ENCODE measurements around the gene CTNNA1.
"Not testable (repeated sequence)": the region's sequence is repeated elsewhere in the genome, so short reads cannot be mapped to it uniquely, and the experiment has no call there.

The CTNNA1 gene

DNA sequence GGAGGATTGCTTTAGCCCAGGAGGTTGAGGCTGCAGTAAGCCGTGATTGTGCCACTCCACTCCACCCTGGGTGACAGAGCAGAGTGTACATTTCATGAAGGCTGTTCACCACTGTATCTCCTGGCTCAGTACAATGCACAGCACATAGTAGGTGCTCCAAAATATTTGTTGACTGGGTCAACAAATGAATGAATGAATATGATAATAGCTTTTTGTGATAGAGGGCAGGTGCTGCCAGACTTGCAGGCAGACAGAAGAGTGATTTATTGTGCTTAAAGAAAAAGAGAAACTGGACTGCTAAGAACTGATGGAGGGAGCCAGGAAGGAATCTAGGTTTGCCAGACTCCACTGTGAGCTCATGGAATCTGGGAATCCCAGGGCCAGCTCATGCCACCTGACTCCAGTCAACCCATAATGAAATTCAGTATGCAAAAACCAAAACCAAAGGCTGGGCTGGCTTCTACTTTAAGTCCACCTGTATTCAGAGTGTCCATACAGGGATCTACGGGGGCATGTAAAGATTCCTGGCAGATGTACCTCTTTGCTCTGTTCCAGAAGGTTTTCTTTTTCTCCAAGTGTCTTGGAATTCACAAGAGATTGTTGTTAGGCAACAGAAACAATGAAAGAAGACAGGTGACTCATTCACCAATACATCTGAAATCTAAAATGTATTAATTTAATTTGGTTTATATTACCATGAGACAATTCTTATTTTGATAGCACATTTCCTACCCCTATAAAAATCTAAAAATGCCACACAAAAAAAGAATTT lies 15.5 kb upstream of the CTNNA1 start:
- no peak for DNase-seq (ENCODE audit: low read depth, low spot score)
- Histone ChIP-seq H3K9ac (ENCODE audit: insufficient read length, low read depth) (no peak overlapping the region), H3K4me1 (ENCODE audit: insufficient read depth, insufficient read length) (no peaks in the 10 kb centered on the region), H3K36me3 (ENCODE audit: insufficient read depth, insufficient read length, low read length) (no peaks in the 10 kb centered on the region), H3K9me3 (ENCODE audit: insufficient read depth, low read length) (no peaks in the 10 kb centered on the region), H3K4me3 (ENCODE audit: insufficient read length, low read depth) (no peak overlapping the region), H3K27me3 (ENCODE audit: insufficient read depth, insufficient read length) (no peaks in the 10 kb centered on the region)
- TF ChIP-seq SUZ12 (IDR thresholded peaks at IDR 0.05; ENCODE audit: extremely low read depth, insufficient read depth, insufficient read length) (no peak), YY1 (IDR thresholded peaks at IDR 0.05; ENCODE audit: insufficient read depth, insufficient read length) (no peak), ZNF274 (IDR thresholded peaks at IDR 0.05; ENCODE audit: low read depth, low read length) (no peak)

GRCh38 chr5:138738399-138738798 lies 14.8 kb upstream of the CTNNA1 start:
- DNase-seq (ENCODE audit: low read depth, low spot score): no peak
- no peak for TF ChIP-seq YY1 (IDR thresholded peaks at IDR 0.05; ENCODE audit: insufficient read depth, insufficient read length)
- no peak for TF ChIP-seq SUZ12 (IDR thresholded peaks at IDR 0.05; ENCODE audit: extremely low read depth, insufficient read depth, insufficient read length)
- TF ChIP-seq ZNF274 (IDR thresholded peaks at IDR 0.05; ENCODE audit: low read depth, low read length): no peak
- H3K4me3 ChIP-seq (ENCODE audit: insufficient read length, low read depth): no peak overlapping the region
- H3K27me3 ChIP-seq (ENCODE audit: insufficient read depth, insufficient read length): no peaks in the 10 kb centered on the region
- no peak overlapping the region for H3K9ac ChIP-seq (ENCODE audit: insufficient read length, low read depth)
- H3K9me3 ChIP-seq (ENCODE audit: insufficient read depth, low read length): no peaks in the 10 kb centered on the region
- no peaks in the 10 kb centered on the region for H3K4me1 ChIP-seq (ENCODE audit: insufficient read depth, insufficient read length)
- H3K36me3 ChIP-seq (ENCODE audit: insufficient read depth, insufficient read length, low read length): no peaks in the 10 kb centered on the region

GRCh38 chr5:138739938-138740337 lies 13.3 kb upstream of the CTNNA1 start:
- DNase-seq (ENCODE audit: low read depth, low spot score): no peak
- no peak for TF ChIP-seq ZNF274 (IDR thresholded peaks at IDR 0.05; ENCODE audit: low read depth, low read length)
- TF ChIP-seq YY1 (IDR thresholded peaks at IDR 0.05; ENCODE audit: insufficient read depth, insufficient read length): no peak
- TF ChIP-seq SUZ12 (IDR thresholded peaks at IDR 0.05; ENCODE audit: extremely low read depth, insufficient read depth, insufficient read length): no peak
- H3K9me3 ChIP-seq (ENCODE audit: insufficient read depth, low read length): no peaks in the 10 kb centered on the region
- H3K36me3 ChIP-seq (ENCODE audit: insufficient read depth, insufficient read length, low read length): no peaks in the 10 kb centered on the region
- H3K9ac ChIP-seq (ENCODE audit: insufficient read length, low read depth): no peak overlapping the region
- no peak overlapping the region for H3K4me3 ChIP-seq (ENCODE audit: insufficient read length, low read depth)
- H3K27me3 ChIP-seq (ENCODE audit: insufficient read depth, insufficient read length): no peaks in the 10 kb centered on the region
- H3K4me1 ChIP-seq (ENCODE audit: insufficient read depth, insufficient read length): no peaks in the 10 kb centered on the region

DNA sequence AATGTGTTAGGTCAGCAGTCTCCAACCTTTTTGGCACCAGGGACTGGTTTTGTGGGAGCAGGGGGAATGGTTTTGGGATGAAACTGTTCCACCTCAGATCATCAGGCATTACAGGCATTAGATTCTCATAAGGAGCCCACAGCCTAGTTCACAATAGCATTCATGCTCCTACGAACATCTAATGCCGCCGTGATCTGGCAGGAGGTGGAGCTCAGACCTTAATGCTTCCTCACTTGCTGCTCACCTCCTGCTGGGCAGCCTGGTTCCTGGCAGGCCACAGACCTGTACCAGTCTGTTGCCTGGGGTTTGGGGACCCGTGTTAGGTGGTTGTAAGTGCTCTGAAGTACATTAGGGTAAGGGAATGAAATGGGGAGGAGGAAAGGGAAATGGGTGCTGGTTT lies 9.7 kb upstream of the CTNNA1 start:
- no peaks in the 10 kb centered on the region for H3K9me3 ChIP-seq (ENCODE audit: insufficient read depth, low read length)
- no peak for DNase-seq (ENCODE audit: low read depth, low spot score)
- H3K4me1 ChIP-seq (ENCODE audit: insufficient read depth, insufficient read length): no peaks in the 10 kb centered on the region

DNA sequence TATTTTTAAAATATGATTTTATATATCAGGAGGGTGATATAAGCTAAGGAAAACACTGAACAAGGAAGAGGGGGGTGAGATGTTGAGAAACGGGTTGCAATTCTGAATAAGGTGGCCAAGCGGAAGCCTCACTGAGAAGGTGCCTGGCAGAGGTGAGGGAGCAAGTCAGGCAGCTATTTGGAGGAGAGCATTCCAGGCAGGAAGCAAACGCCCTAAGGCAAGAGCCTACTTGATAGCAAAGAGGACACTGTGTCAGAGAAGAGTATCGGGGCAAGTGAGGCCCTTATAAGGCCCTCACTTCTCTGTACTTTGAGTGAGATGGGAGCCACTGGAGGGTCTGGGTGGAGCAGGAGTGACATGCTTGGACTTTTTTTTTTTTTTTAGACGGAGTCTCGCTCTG lies 8.0 kb upstream of the CTNNA1 start:
- no peaks in the 10 kb centered on the region for H3K27me3 ChIP-seq (ENCODE audit: insufficient read depth, insufficient read length)
- no peak for TF ChIP-seq SUZ12 (IDR thresholded peaks at IDR 0.05; ENCODE audit: extremely low read depth, insufficient read depth, insufficient read length)
- no peak for TF ChIP-seq YY1 (IDR thresholded peaks at IDR 0.05; ENCODE audit: insufficient read depth, insufficient read length)
- TF ChIP-seq ZNF274 (IDR thresholded peaks at IDR 0.05; ENCODE audit: low read depth, low read length): no peak
- H3K4me3 ChIP-seq (ENCODE audit: insufficient read length, low read depth): no peak overlapping the region
- H3K9ac ChIP-seq (ENCODE audit: insufficient read length, low read depth): no peak overlapping the region
- no peaks in the 10 kb centered on the region for H3K9me3 ChIP-seq (ENCODE audit: insufficient read depth, low read length)
- no peaks in the 10 kb centered on the region for H3K4me1 ChIP-seq (ENCODE audit: insufficient read depth, insufficient read length)
- no peak for DNase-seq (ENCODE audit: low read depth, low spot score)
- H3K36me3 ChIP-seq (ENCODE audit: insufficient read depth, insufficient read length, low read length): no peaks in the 10 kb centered on the region

More for the DNA sequence above, 9.7 kb upstream of the CTNNA1 start:
- H3K4me3 ChIP-seq (ENCODE audit: insufficient read length, low read depth): no peak overlapping the region
- no peak overlapping the region for H3K9ac ChIP-seq (ENCODE audit: insufficient read length, low read depth)
- no peaks in the 10 kb centered on the region for H3K27me3 ChIP-seq (ENCODE audit: insufficient read depth, insufficient read length)
- TF ChIP-seq ZNF274 (IDR thresholded peaks at IDR 0.05; ENCODE audit: low read depth, low read length) (no peak), YY1 (IDR thresholded peaks at IDR 0.05; ENCODE audit: insufficient read depth, insufficient read length) (no peak), SUZ12 (IDR thresholded peaks at IDR 0.05; ENCODE audit: extremely low read depth, insufficient read depth, insufficient read length) (no peak)
- no peaks in the 10 kb centered on the region for H3K36me3 ChIP-seq (ENCODE audit: insufficient read depth, insufficient read length, low read length)

GRCh38 chr5:138748630-138749081 lies 4.6 kb upstream of the CTNNA1 start:
- Histone ChIP-seq H3K4me1 (ENCODE audit: insufficient read depth, insufficient read length) (no peaks in the 10 kb centered on the region), H3K36me3 (ENCODE audit: insufficient read depth, insufficient read length, low read length) (no peaks in the 10 kb centered on the region), H3K9me3 (ENCODE audit: insufficient read depth, low read length) (no peaks in the 10 kb centered on the region), H3K4me3 (ENCODE audit: insufficient read length, low read depth) (no peak overlapping the region), H3K9ac (ENCODE audit: insufficient read length, low read depth) (no peak overlapping the region), H3K27me3 (ENCODE audit: insufficient read depth, insufficient read length) (no peaks in the 10 kb centered on the region)
- no peak for DNase-seq (ENCODE audit: low read depth, low spot score)
- TF ChIP-seq SUZ12 (IDR thresholded peaks at IDR 0.05; ENCODE audit: extremely low read depth, insufficient read depth, insufficient read length) (no peak), ZNF274 (IDR thresholded peaks at IDR 0.05; ENCODE audit: low read depth, low read length) (no peak), YY1 (IDR thresholded peaks at IDR 0.05; ENCODE audit: insufficient read depth, insufficient read length) (no peak)

- H3K4me1 ChIP-seq (ENCODE audit: insufficient read depth, insufficient read length); DNase-seq (ENCODE audit: low read depth, low spot score); H3K9ac ChIP-seq (ENCODE audit: insufficient read length, low read depth); H3K27me3 ChIP-seq (ENCODE audit: insufficient read depth, insufficient read length); H3K9me3 ChIP-seq (ENCODE audit: insufficient read depth, low read length); H3K4me3 ChIP-seq (ENCODE audit: insufficient read length, low read depth): not testable (repeated sequence)
- peaks cover 17% of the 10 kb centered on the region for H3K36me3 ChIP-seq (ENCODE audit: insufficient read depth, insufficient read length, low read length)
Measured at GRCh38 chr5:138751344-138751743, 1.9 kb upstream of the CTNNA1 start.
